Measurements from ENCODE around the gene USB1. TPM values are rescaled to one million over a fixed set of nuclear protein-coding genes. Genes with fewer than 3 reads are reported as not detected.

Gene USB1
- total RNA-seq, 1 donor from 2014 or later: 14.9 TPM

GRCh38 chr16:57993438-57993837 is 7.8 kb upstream of the USB1 start:
- Histone ChIP-seq H2AFZ (replicated peaks) (no peak overlapping the region), H4K20me1 (ENCODE audit: low read depth) (peaks cover 10% of the 10 kb centered on the region), H3K27ac (no peak overlapping the region), H3K9ac (no peak overlapping the region), H3K4me2 (no peak overlapping the region), H3K27me3 (peaks cover 4% of the 10 kb centered on the region), H3K9me3 (ENCODE audit: low read depth) (no peaks in the 10 kb centered on the region), H3K36me3 (no peaks in the 10 kb centered on the region), H3K4me1 (no peaks in the 10 kb centered on the region), H3K4me3 (no peak overlapping the region), H3F3A (ENCODE audit: low read depth) (no peaks in the 10 kb centered on the region), H3K79me2 (ENCODE audit: low read depth) (no peaks in the 10 kb centered on the region)
- Mint-ChIP-seq H3K4me1 (peaks cover 8% of the 10 kb centered on the region), H3K4me3 (no peak overlapping the region), H3K36me3 (peaks cover 3% of the 10 kb centered on the region), H3K9me3 (no peaks in the 10 kb centered on the region), H3K27ac (no peak overlapping the region), H3K27me3 (ENCODE audit: insufficient read depth, low read depth) (peaks cover 4% of the 10 kb centered on the region)
- DNase-seq (ENCODE audit: low spot score): no peak
- no peak for TF ChIP-seq EZH2phosphoT487 (IDR thresholded peaks at IDR 0.05)
- no peak for TF ChIP-seq EZH2 (IDR thresholded peaks at IDR 0.05)
- TF ChIP-seq CTCF (IDR thresholded peaks at IDR 0.05): no peak

GRCh38 chr16:57993897-57994296 is 7.3 kb upstream of the USB1 start:
- Mint-ChIP-seq H3K27me3 (ENCODE audit: insufficient read depth, low read depth) (peaks cover 4% of the 10 kb centered on the region), H3K36me3 (peaks cover 3% of the 10 kb centered on the region), H3K4me1 (peaks cover 11% of the 10 kb centered on the region), H3K9me3 (no peaks in the 10 kb centered on the region), H3K4me3 (no peak overlapping the region), H3K27ac (no peak overlapping the region)
- no peaks in the 10 kb centered on the region for H3K9me3 ChIP-seq (ENCODE audit: low read depth)
- no peak overlapping the region for H3K4me2 ChIP-seq
- peaks cover 14% of the 10 kb centered on the region for H4K20me1 ChIP-seq (ENCODE audit: low read depth)
- H3K27ac ChIP-seq: no peak overlapping the region
- no peaks in the 10 kb centered on the region for H3K4me1 ChIP-seq
- H3K27me3 ChIP-seq: no peaks in the 10 kb centered on the region
- H3K4me3 ChIP-seq: no peak overlapping the region
- H3K36me3 ChIP-seq: no peaks in the 10 kb centered on the region
- no peak for DNase-seq (ENCODE audit: low spot score)
- H3K9ac ChIP-seq: no peak overlapping the region
- no peaks in the 10 kb centered on the region for H3K79me2 ChIP-seq (ENCODE audit: low read depth)
- no peaks in the 10 kb centered on the region for H3F3A ChIP-seq (ENCODE audit: low read depth)
- H2AFZ ChIP-seq (replicated peaks): no peak overlapping the region
- TF ChIP-seq EZH2 (IDR thresholded peaks at IDR 0.05) (no peak), EZH2phosphoT487 (IDR thresholded peaks at IDR 0.05) (no peak), CTCF (IDR thresholded peaks at IDR 0.05) (no peak)

GRCh38 chr16:57994361-57994760 is 6.8 kb upstream of the USB1 start:
- Histone ChIP-seq H3K4me2 (no peak overlapping the region), H2AFZ (replicated peaks) (no peak overlapping the region)

More at GRCh38 chr16:57994361-57994760, 6.8 kb upstream of the USB1 start:
- H3K79me2 ChIP-seq (ENCODE audit: low read depth): no peaks in the 10 kb centered on the region
- Mint-ChIP-seq H3K4me3 (no peak overlapping the region), H3K4me1 (peaks cover 16% of the 10 kb centered on the region), H3K36me3 (peaks cover 3% of the 10 kb centered on the region), H3K9me3 (no peaks in the 10 kb centered on the region), H3K27ac (no peak overlapping the region), H3K27me3 (ENCODE audit: insufficient read depth, low read depth) (peaks cover 4% of the 10 kb centered on the region)
- no peak overlapping the region for H3K9ac ChIP-seq
- no peaks in the 10 kb centered on the region for H3K36me3 ChIP-seq
- peaks cover 19% of the 10 kb centered on the region for H4K20me1 ChIP-seq (ENCODE audit: low read depth)
- no peaks in the 10 kb centered on the region for H3K9me3 ChIP-seq (ENCODE audit: low read depth)
- DNase-seq (ENCODE audit: low spot score): no peak
- TF ChIP-seq CTCF (IDR thresholded peaks at IDR 0.05): no peak
- TF ChIP-seq EZH2 (IDR thresholded peaks at IDR 0.05): no peak
- no peak for TF ChIP-seq EZH2phosphoT487 (IDR thresholded peaks at IDR 0.05)
- H3F3A ChIP-seq (ENCODE audit: low read depth): peaks cover 2% of the 10 kb centered on the region
- no peak overlapping the region for H3K27ac ChIP-seq
- H3K4me1 ChIP-seq: peaks cover 4% of the 10 kb centered on the region
- no peaks in the 10 kb centered on the region for H3K27me3 ChIP-seq
- H3K4me3 ChIP-seq: no peak overlapping the region
